ENCODE measurements around the gene PHF21B.
A peak's percentile ranks its signal among the peaks of the same experiment; 100 is the strongest.

PHF21B gene

GRCh38 chr22:44928711-44929358 lies 81.0 kb downstream of the PHF21B start:
- no peak overlapping the region for H2AFZ ChIP-seq (ENCODE audit: low read depth, low read length)
- no peaks in the 10 kb centered on the region for H3K79me1 ChIP-seq (replicated peaks; ENCODE audit: low read length, poor library complexity, severe bottlenecking)
- no peak overlapping the region for H2BK12ac ChIP-seq (ENCODE audit: low read length in 2 of 2)
- no peak overlapping the region for H2AK5ac ChIP-seq (ENCODE audit: low read length, severe bottlenecking)
- H4K91ac ChIP-seq (ENCODE audit: low read length), result no peak overlapping the region
- H2BK5ac ChIP-seq (ENCODE audit: low read depth, low read length, poor library complexity, severe bottlenecking), result no peak overlapping the region
- no peak overlapping the region for H4K8ac ChIP-seq (ENCODE audit: low read length)
- WGBS, result 90% methylated on average over 18 of the region's 18 CpGs
- H2BK120ac ChIP-seq (ENCODE audit: low read depth, low read length), result no peak overlapping the region
- H2BK15ac ChIP-seq (ENCODE audit: low read depth, poor library complexity, severe bottlenecking), result no peak overlapping the region
- no peak overlapping the region for H3K9ac ChIP-seq (ENCODE audit: low read length)
- H3K4me1 ChIP-seq (ENCODE audit: control insufficient read depth, insufficient read depth, low read depth, low read length), result no peaks in the 10 kb centered on the region
- H3K14ac ChIP-seq (ENCODE audit: low read length in 2 of 2), result no peak overlapping the region
- no peak overlapping the region for H3K4ac ChIP-seq (ENCODE audit: low read depth in 1 of 2, low read length in 2 of 2)
- no peak for DNase-seq
- H3K27me3 ChIP-seq (ENCODE audit: control insufficient read depth in 1 of 2, insufficient read depth in 1 of 2, low read length in 2 of 2), result peaks cover 4 to 60% of the 10 kb centered on the region in 2 experiments
- no peak overlapping the region for H3K27ac ChIP-seq (ENCODE audit: low read length, poor library complexity, severe bottlenecking)
- no peak overlapping the region for H3K23ac ChIP-seq (ENCODE audit: low read length in 2 of 2)
- H3K18ac ChIP-seq (ENCODE audit: low read depth in 1 of 2, low read length in 2 of 2), result no peak overlapping the region
- no peaks in the 10 kb centered on the region for H3K9me3 ChIP-seq (ENCODE audit: control insufficient read depth, low read length)
- H3K36me3 ChIP-seq (ENCODE audit: control insufficient read depth in 1 of 2, insufficient read depth in 2 of 2, low read depth in 1 of 2, low read length in 2 of 2), result no peaks in the 10 kb centered on the region
- H3K4me2 ChIP-seq (ENCODE audit: low read length, poor library complexity, severe bottlenecking), result no peak overlapping the region
- H3K4me3 ChIP-seq (ENCODE audit: insufficient read depth in 1 of 2, low read depth in 1 of 2, low read length in 2 of 2), result no peak overlapping the region

GRCh38 chr22:44928136-44928463 lies 81.7 kb downstream of the PHF21B start:
- Histone ChIP-seq H3K4ac (ENCODE audit: low read depth in 1 of 2, low read length in 2 of 2) (no peak overlapping the region), H3K36me3 (ENCODE audit: control insufficient read depth in 1 of 2, insufficient read depth in 2 of 2, low read depth in 1 of 2, low read length in 2 of 2) (no peaks in the 10 kb centered on the region), H3K79me1 (replicated peaks; ENCODE audit: low read length, poor library complexity, severe bottlenecking) (no peaks in the 10 kb centered on the region), H3K4me1 (ENCODE audit: control insufficient read depth, insufficient read depth, low read depth, low read length) (no peaks in the 10 kb centered on the region), H3K18ac (ENCODE audit: low read depth in 1 of 2, low read length in 2 of 2) (no peak overlapping the region), H3K27me3 (ENCODE audit: control insufficient read depth in 1 of 2, insufficient read depth in 1 of 2, low read length in 2 of 2) (peaks cover 0 to 53% of the 10 kb centered on the region in 2 experiments), H2BK5ac (ENCODE audit: low read depth, low read length, poor library complexity, severe bottlenecking) (no peak overlapping the region), H4K8ac (ENCODE audit: low read length) (no peak overlapping the region), H3K14ac (ENCODE audit: low read length in 2 of 2) (no peak overlapping the region), H3K4me3 (ENCODE audit: insufficient read depth in 1 of 2, low read depth in 1 of 2, low read length in 2 of 2) (no peak overlapping the region), H2BK15ac (ENCODE audit: low read depth, poor library complexity, severe bottlenecking) (no peak overlapping the region), H3K4me2 (ENCODE audit: low read length, poor library complexity, severe bottlenecking) (no peak overlapping the region), H3K23ac (ENCODE audit: low read length in 2 of 2) (no peak overlapping the region), H3K9me3 (ENCODE audit: control insufficient read depth, low read length) (no peaks in the 10 kb centered on the region), H2AK5ac (ENCODE audit: low read length, severe bottlenecking) (no peak overlapping the region), H4K91ac (ENCODE audit: low read length) (no peak overlapping the region), H2AFZ (ENCODE audit: low read depth, low read length) (no peak overlapping the region), H3K9ac (ENCODE audit: low read length) (no peak overlapping the region), H2BK120ac (ENCODE audit: low read depth, low read length) (no peak overlapping the region), H3K27ac (ENCODE audit: low read length, poor library complexity, severe bottlenecking) (no peak overlapping the region), H2BK12ac (ENCODE audit: low read length in 2 of 2) (no peak overlapping the region)
- 89% methylated on average over 11 of the region's 11 CpGs for WGBS
- DNase-seq, result no peak

DNA sequence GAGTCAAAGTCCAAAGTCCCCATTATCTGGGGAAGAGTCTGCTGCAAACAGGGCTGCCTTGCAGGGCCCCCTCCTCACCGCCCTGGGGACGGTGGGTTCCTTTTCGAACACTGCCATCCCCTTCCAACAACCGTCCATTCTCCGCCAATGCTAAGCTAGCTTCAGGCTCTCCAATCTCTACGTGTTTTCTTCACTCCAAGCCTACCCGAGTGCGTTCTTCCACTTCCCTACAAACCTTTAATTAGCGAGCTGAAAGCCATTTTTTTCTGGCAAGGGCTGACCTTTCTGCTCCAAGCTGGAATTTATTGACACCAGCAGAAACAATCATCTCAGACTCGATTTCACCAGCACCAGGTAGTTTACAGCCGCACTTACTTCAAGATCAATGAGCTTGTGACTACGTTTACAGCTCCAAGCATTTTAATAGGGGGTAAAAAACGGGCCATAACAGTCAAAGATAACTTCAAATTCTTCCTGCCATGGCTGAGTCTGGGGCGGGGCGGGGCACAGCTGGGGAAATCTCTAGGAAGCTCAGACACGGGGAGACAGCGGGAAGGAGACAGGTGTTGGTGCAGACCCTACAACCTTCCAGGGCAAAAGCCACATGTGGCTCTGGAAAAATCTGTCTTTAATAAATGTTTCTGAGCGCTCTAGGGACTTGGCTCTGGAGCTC lies 82.2 kb downstream of the PHF21B start:
- H2BK15ac ChIP-seq (ENCODE audit: low read depth, poor library complexity, severe bottlenecking), result no peak overlapping the region
- H2AFZ ChIP-seq (ENCODE audit: low read depth, low read length), result no peak overlapping the region
- no peak overlapping the region for H3K4me2 ChIP-seq (ENCODE audit: low read length, poor library complexity, severe bottlenecking)
- DNase-seq, result no peak
- H4K8ac ChIP-seq (ENCODE audit: low read length), result no peak overlapping the region
- no peak overlapping the region for H3K18ac ChIP-seq (ENCODE audit: low read depth in 1 of 2, low read length in 2 of 2)
- 70% methylated on average over 18 of the region's 18 CpGs for WGBS
- no peak overlapping the region for H3K9ac ChIP-seq (ENCODE audit: low read length)
- H2BK12ac ChIP-seq (ENCODE audit: low read length in 2 of 2), result no peak overlapping the region
- H3K27me3 ChIP-seq (ENCODE audit: control insufficient read depth in 1 of 2, insufficient read depth in 1 of 2, low read length in 2 of 2), result peaks cover 0 to 50% of the 10 kb centered on the region in 2 experiments
- no peak overlapping the region for H3K4me3 ChIP-seq (ENCODE audit: insufficient read depth in 1 of 2, low read depth in 1 of 2, low read length in 2 of 2)
- H3K4ac ChIP-seq (ENCODE audit: low read depth in 1 of 2, low read length in 2 of 2), result no peak overlapping the region
- no peak overlapping the region for H3K27ac ChIP-seq (ENCODE audit: low read length, poor library complexity, severe bottlenecking)
- H3K23ac ChIP-seq (ENCODE audit: low read length in 2 of 2), result no peak overlapping the region
- H2BK5ac ChIP-seq (ENCODE audit: low read depth, low read length, poor library complexity, severe bottlenecking), result no peak overlapping the region
- H2BK120ac ChIP-seq (ENCODE audit: low read depth, low read length), result no peak overlapping the region
- no peak overlapping the region for H4K91ac ChIP-seq (ENCODE audit: low read length)
- no peaks in the 10 kb centered on the region for H3K9me3 ChIP-seq (ENCODE audit: control insufficient read depth, low read length)
- no peaks in the 10 kb centered on the region for H3K4me1 ChIP-seq (ENCODE audit: control insufficient read depth, insufficient read depth, low read depth, low read length)
- no peaks in the 10 kb centered on the region for H3K79me1 ChIP-seq (replicated peaks; ENCODE audit: low read length, poor library complexity, severe bottlenecking)
- H2AK5ac ChIP-seq (ENCODE audit: low read length, severe bottlenecking), result no peak overlapping the region
- no peak overlapping the region for H3K14ac ChIP-seq (ENCODE audit: low read length in 2 of 2)
- H3K36me3 ChIP-seq (ENCODE audit: control insufficient read depth in 1 of 2, insufficient read depth in 2 of 2, low read depth in 1 of 2, low read length in 2 of 2), result no peaks in the 10 kb centered on the region

- Histone ChIP-seq H3K36me3 (ENCODE audit: control insufficient read depth in 1 of 2, insufficient read depth in 2 of 2, low read depth in 1 of 2, low read length in 2 of 2) (no peaks in the 10 kb centered on the region), H2BK15ac (ENCODE audit: low read depth, poor library complexity, severe bottlenecking) (no peak overlapping the region), H4K91ac (ENCODE audit: low read length) (no peak overlapping the region), H2BK5ac (ENCODE audit: low read depth, low read length, poor library complexity, severe bottlenecking) (no peak overlapping the region), H3K79me1 (replicated peaks; ENCODE audit: low read length, poor library complexity, severe bottlenecking) (no peaks in the 10 kb centered on the region), H3K18ac (ENCODE audit: low read depth in 1 of 2, low read length in 2 of 2) (no peak overlapping the region), H3K4me1 (ENCODE audit: control insufficient read depth, insufficient read depth, low read depth, low read length) (no peaks in the 10 kb centered on the region), H3K9me3 (ENCODE audit: control insufficient read depth, low read length) (no peaks in the 10 kb centered on the region), H3K27ac (ENCODE audit: low read length, poor library complexity, severe bottlenecking) (no peak overlapping the region), H3K23ac (ENCODE audit: low read length in 2 of 2) (no peak overlapping the region), H4K8ac (ENCODE audit: low read length) (no peak overlapping the region), H2BK12ac (ENCODE audit: low read length in 2 of 2) (no peak overlapping the region), H2AFZ (ENCODE audit: low read depth, low read length) (no peak overlapping the region), H3K27me3 (ENCODE audit: control insufficient read depth in 1 of 2, insufficient read depth in 1 of 2, low read length in 2 of 2) (peaks cover 0 to 41% of the 10 kb centered on the region in 2 experiments), H3K4me2 (ENCODE audit: low read length, poor library complexity, severe bottlenecking) (no peak overlapping the region), H3K4ac (ENCODE audit: low read depth in 1 of 2, low read length in 2 of 2) (no peak overlapping the region), H2AK5ac (ENCODE audit: low read length, severe bottlenecking) (no peak overlapping the region), H3K9ac (ENCODE audit: low read length) (no peak overlapping the region), H3K14ac (ENCODE audit: low read length in 2 of 2) (peak overlapping the region in 1 of 2 experiments; percentile 62), H2BK120ac (ENCODE audit: low read depth, low read length) (no peak overlapping the region), H3K4me3 (ENCODE audit: insufficient read depth in 1 of 2, low read depth in 1 of 2, low read length in 2 of 2) (no peak overlapping the region)
- DNase-seq, result no peak
- WGBS, result 89% methylated on average over 28 of the region's 32 CpGs
Measured at GRCh38 chr22:44926491-44927415, 83.1 kb downstream of the PHF21B start.

All from mesenchymal stem cell (in vitro differentiated cells and primary cell).